ENCODE data around the gene MLLT1.

Gene MLLT1

DNA sequence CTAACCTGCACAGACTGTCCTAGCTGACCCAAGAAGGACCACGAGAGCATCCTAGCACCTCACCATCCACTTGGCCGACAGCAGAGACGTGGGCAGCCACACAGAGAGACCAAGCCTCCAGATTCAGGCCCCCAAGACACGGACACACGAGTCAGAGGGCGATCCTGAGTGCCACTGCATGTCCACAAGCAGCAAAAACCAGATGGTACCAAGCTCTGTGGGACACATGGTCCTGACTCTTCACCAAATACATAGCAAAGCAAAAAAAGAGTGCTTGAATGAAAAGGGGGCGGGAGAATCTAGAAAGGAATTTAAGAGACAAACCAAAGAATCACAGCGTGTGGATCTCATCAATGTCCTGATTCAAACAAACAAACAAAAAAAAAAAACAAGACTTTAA is 45.2 kb downstream of the MLLT1 start:
- no peak for DNase-seq (ENCODE audit: low read depth)

- no peak for DNase-seq (ENCODE audit: low read depth)
These were observed 45.8 kb downstream of the MLLT1 start for GRCh38 chr19:6233827-6234511.

- no peak for DNase-seq (ENCODE audit: low read depth)
These were observed 46.5 kb downstream of the MLLT1 start for GRCh38 chr19:6233056-6233826.

DNA sequence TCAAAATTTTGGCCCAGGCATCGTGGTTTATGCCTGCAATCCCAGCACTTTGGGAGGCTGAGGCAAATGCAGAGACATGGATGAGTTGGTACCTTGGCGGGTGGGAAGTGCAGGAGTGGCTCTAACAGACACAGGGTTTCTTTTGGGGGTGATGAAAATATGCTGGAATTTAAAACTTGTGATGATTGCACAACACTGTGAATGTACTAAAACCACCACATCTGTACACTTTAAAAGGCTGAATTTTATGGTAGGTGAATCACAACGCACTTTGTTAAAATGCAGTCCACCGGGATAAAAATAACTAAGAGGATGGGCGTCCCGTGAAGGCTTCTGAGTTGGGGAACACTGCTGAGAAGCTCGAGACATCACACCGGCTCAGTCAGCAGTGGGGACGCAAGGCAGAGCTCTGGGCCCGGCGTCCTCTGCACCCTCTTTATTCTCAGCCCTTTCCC is 47.1 kb downstream of the MLLT1 start:
- no peak for DNase-seq (ENCODE audit: low read depth)

GRCh38 chr19:6230991-6231448 is 48.8 kb downstream of the MLLT1 start:
- no peak for DNase-seq (ENCODE audit: low read depth)

DNA sequence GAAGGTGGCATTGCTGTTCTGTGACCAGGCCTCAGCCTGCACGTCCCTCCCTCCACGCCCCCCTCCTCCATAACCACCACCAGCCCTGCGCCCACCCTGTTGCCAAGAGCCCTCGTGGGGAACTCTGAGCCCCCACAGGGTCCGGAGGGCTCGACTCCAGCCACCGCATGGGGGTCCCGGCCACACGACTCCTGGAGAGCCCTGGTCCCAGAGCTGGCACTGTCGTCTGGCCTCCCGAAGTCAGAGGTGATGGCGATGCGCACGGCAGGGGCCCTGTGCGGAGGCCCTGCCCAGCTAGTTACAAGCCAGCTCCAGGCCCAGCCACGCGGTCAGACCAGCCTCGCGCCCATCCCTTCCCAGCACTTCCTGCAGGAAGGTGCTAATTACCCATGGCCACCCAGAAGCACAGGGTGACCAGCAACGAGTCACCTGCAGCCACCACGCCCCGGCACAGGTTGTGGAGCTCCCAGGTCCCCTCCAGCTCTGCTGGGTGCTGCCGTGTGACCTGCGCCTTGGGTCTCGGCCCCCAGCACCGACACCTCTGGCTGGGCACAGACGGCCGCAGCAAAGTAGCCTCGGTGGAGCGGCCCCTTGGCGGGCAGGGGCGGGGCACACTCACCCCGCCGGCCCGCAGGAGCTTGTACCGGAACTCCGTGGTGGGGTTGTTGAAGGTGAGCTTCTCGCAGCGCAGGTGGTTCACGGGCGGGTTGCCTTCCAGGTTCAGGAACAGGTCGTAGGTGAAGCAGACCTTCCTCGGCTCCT is 49.6 kb downstream of the MLLT1 start:
- no peak for DNase-seq (ENCODE audit: low read depth)

DNA sequence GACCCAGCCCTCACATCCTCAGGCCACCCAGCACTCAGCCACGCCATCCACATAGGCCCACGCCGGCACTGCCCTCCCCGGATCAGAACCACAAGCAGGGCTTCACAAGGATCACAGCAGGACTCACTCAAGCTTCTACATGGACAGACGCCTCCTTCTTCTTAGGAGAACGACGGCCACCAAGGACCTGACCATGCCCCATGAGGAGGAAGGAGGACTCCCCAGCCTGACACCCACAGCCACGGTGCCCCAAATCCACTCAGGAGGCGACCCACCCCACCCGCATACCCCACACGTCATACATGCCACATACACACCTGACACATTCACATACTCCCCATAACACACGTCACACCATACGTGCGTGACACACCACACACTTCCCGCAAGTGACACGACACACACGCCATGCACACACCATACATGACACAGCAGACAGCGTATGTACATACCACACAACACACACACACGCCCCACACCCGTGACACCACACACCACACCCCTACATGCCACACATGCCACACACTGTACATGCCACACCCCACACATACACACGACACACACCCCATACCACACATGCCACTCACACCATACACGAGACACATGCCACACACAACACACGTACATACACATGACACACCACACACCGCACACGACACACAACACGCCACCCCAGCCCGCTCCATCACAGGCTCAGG is 50.4 kb downstream of the MLLT1 start:
- no peak for DNase-seq (ENCODE audit: low read depth)

GRCh38 chr19:6228551-6229215 is 51.1 kb downstream of the MLLT1 start:
- DNase-seq (ENCODE audit: low read depth) = no peak

GRCh38 chr19:6227936-6228325 is 51.8 kb downstream of the MLLT1 start:
- no peak for DNase-seq (ENCODE audit: low read depth)

DNA sequence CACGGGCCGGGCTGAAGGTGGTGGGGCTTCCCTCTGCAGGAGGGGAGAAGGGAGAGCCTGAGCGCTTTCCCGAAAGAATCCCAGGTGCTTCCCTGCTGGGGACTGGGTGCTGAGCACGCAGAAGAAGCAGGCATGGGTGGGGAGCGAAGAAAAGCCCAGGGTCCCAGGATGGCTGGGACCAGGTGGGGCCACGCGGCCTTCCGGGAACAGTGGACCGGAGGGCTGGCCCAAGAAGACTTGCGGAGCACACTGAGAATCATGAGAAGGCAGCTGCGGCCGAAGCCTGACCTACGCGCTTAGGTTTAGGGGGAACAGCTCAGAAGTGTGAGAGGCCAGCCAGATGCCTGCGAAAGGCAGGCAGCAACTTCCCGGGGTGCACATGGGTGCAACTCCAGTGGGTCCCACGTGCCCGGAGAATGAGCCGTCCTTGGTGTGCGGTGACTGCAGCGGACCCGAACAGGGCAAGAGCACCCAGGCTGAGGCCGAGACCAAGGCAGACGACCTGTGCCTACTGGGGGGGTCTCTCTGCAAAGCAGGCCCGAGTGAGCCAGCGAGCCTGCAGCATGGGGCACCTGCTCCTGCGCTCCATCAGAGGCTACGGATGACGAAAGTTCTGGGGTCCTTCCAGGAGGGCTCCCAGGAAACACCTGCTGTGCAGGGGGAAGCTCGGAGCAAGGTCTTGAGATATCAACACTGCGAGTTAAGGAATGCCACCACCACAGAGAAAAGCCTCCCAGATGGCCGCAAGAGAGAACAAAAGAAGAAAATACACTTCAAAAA is 52.4 kb downstream of the MLLT1 start:
- DNase-seq (ENCODE audit: low read depth) = no peak

- no peak for DNase-seq (ENCODE audit: low read depth)
These were observed 53.2 kb downstream of the MLLT1 start for GRCh38 chr19:6226444-6227155.

DNA sequence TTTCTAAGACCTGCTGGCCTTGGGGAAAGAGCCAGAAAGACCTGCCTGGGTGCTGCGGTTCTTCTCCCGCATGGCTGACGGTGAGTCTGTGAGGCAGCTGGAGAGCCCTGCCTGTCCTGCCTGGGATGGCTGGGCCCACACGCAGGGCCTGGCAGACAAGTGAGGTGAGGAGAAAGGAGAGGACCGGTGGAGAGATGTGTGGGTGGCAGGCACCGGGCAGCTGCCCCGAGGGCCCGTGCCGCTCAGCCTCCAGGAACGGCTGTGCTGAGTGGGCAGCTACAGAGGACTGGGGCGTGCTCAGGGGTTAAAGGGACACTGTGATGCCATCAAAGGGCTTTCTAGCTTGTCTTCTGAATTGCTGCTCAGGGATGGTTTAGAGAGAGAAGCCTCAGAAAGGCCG is 53.8 kb downstream of the MLLT1 start:
- DNase-seq (ENCODE audit: low read depth) = no peak

GRCh38 chr19:6225232-6225865 is 54.4 kb downstream of the MLLT1 start:
- DNase-seq (ENCODE audit: low read depth) = no peak

- DNase-seq (ENCODE audit: low read depth) = no peak
These were observed 55.5 kb downstream of the MLLT1 start for GRCh38 chr19:6224308-6224675.

DNA sequence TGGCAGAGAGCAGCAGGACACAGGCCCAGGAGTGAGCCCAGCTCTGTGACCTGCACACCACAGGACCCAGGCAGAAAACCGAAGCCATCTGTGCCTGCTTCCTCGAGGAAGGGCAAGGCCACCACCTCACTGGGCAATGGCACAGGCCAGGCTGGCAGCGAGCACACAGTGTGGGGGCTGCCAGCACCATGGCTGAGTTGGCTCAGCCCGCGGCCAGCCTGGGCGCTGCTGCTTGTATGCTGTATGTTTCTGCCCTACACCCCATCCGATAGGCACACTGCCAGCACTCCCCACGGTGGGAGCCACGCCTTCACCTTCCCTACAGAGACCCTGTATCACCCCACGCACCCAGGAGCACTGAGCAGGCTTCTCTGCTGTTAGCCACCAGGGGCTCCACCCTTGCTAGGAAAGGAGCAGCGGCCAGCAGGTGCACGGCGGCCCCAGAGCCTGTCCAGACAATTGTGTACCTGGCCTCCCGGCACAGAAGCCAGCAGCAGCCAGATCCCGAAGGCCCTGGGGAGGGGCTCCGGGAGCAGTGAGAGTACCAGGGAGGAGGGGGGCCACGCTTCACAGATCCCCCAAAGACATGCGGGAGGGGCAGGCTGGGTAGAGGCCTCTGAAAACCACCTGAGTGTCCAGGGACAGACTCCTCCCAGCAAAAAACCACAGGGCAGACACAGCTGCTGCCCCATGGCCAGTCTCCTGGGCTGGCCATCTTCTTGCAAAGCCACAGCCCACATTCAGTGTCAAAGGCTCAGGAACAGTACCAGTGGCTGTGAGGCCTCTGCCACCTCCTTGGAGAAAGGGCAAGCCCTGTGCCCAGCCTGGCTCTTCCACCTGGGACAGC is 56.1 kb downstream of the MLLT1 start:
- no peak for DNase-seq (ENCODE audit: low read depth)

GRCh38 chr19:6222884-6223283 is 56.9 kb downstream of the MLLT1 start:
- no peak for DNase-seq (ENCODE audit: low read depth)

GRCh38 chr19:6221878-6222746 is 57.7 kb downstream of the MLLT1 start:
- DNase-seq (ENCODE audit: low read depth) = no peak

Measured in T-helper 22 cell (primary cell).